ENCODE results near the gene GPR176.

Gene GPR176

DNA sequence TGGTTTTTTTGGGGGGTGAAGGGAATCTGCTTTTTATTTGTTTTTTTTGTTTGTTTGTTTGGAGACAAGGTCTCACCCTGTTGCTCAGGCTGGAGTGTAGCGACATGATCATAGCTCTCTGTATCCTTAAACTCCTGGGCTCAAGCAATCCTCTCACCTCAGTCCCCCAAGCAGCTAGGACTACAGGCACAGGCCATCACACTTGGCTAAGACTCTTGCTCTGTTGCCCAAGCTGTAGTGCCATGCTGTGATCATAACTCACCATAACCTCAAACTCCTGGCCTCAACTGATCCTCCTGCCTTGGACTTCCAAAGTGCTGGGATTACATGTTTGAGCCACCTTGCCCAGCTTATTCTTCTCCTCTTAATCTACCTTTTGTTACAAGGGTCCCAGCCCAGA lies 31.8 kb downstream of the GPR176 start:
- Histone ChIP-seq H3K4me1 (ENCODE audit: control insufficient read depth, insufficient read depth, low read length) (peaks cover 15% of the 10 kb centered on the region), H3K36me3 (ENCODE audit: insufficient read depth, low read length) (no peaks in the 10 kb centered on the region), H3K9ac (ENCODE audit: low read depth, low read length) (peak overlapping the region; percentile 17), H3K9me3 (replicated peaks; ENCODE audit: low read length) (no peaks in the 10 kb centered on the region), H3K27me3 (ENCODE audit: control insufficient read depth, insufficient read depth, low read length) (no peaks in the 10 kb centered on the region), H3K4me3 (ENCODE audit: low read length) (no peak overlapping the region), H3K4me2 (ENCODE audit: low read length) (peak overlapping the region; percentile 15)

DNA sequence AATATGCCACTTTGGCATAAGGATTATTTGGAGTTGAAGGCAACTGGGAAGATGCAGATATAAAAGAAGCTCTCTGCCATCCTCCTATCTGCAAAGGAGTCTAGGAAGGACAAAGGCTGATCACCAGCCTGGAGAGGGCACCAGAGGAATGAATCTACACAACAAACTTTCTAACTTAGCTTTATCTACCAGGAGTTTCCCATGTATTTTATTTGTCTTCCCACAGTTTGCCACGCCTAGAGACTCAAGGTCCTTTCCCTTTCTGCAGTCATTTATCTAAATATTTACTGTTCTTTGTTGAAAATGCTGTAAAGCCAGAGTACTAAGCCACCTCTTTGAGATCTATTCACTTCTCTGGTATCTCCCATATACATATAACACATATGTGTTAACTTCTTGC lies 32.2 kb downstream of the GPR176 start:
- Histone ChIP-seq H3K4me3 (ENCODE audit: low read length) (no peak overlapping the region), H3K9me3 (replicated peaks; ENCODE audit: low read length) (no peaks in the 10 kb centered on the region), H3K36me3 (ENCODE audit: insufficient read depth, low read length) (no peaks in the 10 kb centered on the region), H3K4me1 (ENCODE audit: control insufficient read depth, insufficient read depth, low read length) (peaks cover 15% of the 10 kb centered on the region), H3K9ac (ENCODE audit: low read depth, low read length) (peak overlapping the region; percentile 17), H3K27me3 (ENCODE audit: control insufficient read depth, insufficient read depth, low read length) (no peaks in the 10 kb centered on the region), H3K4me2 (ENCODE audit: low read length) (peak overlapping the region; percentile 15)

DNA sequence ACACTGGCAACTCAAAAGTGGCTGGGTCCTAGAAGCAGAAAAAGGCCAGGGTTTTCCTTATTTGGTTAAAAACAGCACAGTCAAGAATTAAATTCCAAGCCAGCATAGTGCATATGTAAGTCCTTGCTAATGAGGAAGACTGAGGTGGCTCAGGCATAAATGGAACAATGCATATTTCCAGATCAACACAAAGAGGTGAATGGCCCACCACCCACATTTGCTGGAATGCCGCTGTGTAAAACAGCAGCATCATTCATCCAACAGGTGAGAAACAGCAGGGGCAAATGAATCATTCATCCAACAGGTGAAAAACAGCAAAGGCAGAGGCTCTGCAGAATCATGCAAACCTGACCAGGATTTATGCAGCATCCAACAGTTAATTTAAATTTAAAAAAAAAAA lies 32.9 kb downstream of the GPR176 start:
- no peak overlapping the region for H3K4me2 ChIP-seq (ENCODE audit: low read length)
- no peak overlapping the region for H3K9ac ChIP-seq (ENCODE audit: low read depth, low read length)
- no peak overlapping the region for H3K4me3 ChIP-seq (ENCODE audit: low read length)
- H3K4me1 ChIP-seq (ENCODE audit: control insufficient read depth, insufficient read depth, low read length), result peaks cover 15% of the 10 kb centered on the region
- no peaks in the 10 kb centered on the region for H3K27me3 ChIP-seq (ENCODE audit: control insufficient read depth, insufficient read depth, low read length)
- peaks cover 3% of the 10 kb centered on the region for H3K36me3 ChIP-seq (ENCODE audit: insufficient read depth, low read length)
- no peaks in the 10 kb centered on the region for H3K9me3 ChIP-seq (replicated peaks; ENCODE audit: low read length)

DNA sequence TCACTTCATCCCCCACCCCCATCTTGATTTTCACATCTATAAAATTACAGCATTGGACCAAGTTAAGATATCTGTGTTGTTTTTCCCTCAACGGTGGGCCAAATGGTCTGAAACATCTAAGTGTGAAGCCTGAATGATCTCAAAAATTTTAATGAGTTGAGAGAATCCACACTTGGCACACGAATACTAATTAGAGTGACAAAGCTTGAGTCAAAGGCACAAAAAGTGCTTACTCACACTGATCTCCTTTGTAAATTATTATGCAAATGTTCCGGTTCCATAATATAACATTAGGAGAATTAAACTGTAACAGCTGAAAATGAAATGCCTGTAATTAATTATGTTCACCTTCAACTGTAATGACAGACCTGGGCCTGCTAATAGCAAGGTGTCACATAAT lies 33.6 kb downstream of the GPR176 start:
- Histone ChIP-seq H3K27me3 (ENCODE audit: control insufficient read depth, insufficient read depth, low read length) (no peaks in the 10 kb centered on the region), H3K4me2 (ENCODE audit: low read length) (no peak overlapping the region), H3K36me3 (ENCODE audit: insufficient read depth, low read length) (peaks cover 3% of the 10 kb centered on the region), H3K9me3 (replicated peaks; ENCODE audit: low read length) (no peaks in the 10 kb centered on the region), H3K4me1 (ENCODE audit: control insufficient read depth, insufficient read depth, low read length) (peaks cover 23% of the 10 kb centered on the region), H3K9ac (ENCODE audit: low read depth, low read length) (no peak overlapping the region), H3K4me3 (ENCODE audit: low read length) (no peak overlapping the region)

DNA sequence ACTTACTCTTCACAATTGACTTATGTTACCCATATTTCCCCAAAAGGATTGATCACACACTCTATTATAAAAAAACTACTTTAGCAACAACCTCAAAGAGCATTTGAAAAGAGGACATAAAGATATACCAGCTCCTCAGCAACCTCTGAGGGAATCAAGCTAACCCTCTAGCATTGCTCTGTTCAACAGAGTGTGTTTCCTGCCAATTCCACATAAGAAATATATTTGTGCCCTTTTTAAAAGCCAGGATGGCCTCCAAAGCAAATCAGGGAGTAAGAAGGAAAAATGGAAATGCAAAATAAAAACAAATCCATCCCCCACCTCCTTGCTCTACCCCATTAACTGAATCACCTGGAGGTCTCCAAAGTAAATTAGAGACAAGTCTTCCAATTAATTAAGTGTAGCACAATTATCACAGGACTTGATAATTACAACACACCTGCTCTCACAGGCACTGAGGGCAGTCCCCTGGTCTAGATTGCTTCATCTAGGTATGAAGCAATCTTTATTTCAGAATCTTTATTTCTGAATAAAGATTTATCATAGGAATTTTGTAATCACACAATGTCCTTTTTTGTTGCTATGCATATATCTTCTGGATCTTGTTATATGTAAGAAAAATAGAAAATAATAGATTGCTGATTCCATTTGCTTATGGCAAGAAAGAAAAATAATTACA lies 34.8 kb downstream of the GPR176 start:
- H3K9ac ChIP-seq (ENCODE audit: low read depth, low read length), result no peak overlapping the region
- H3K36me3 ChIP-seq (ENCODE audit: insufficient read depth, low read length), result peaks cover 3% of the 10 kb centered on the region
- H3K4me2 ChIP-seq (ENCODE audit: low read length), result no peak overlapping the region
- peaks cover 29% of the 10 kb centered on the region for H3K4me1 ChIP-seq (ENCODE audit: control insufficient read depth, insufficient read depth, low read length)
- no peak overlapping the region for H3K4me3 ChIP-seq (ENCODE audit: low read length)
- H3K27me3 ChIP-seq (ENCODE audit: control insufficient read depth, insufficient read depth, low read length), result no peaks in the 10 kb centered on the region
- no peaks in the 10 kb centered on the region for H3K9me3 ChIP-seq (replicated peaks; ENCODE audit: low read length)

DNA sequence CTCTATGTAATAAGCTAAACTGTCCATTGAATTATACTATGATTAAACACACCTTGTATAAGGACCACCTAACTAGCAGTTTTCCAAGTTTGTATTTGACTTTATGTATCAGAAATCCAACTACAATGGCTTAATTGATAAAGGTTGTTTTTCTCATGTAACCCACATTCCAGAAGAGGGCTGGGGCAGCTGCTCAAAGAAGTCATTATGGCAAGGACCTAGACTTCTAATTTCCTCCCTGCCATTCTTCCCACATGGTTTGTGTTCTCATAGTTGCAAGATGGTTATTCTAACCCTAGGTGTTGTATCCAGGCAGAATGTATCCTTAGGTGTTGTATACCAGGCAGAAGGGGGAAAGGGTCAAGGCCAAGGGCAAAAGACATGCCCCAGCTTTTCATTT lies 35.7 kb downstream of the GPR176 start:
- Histone ChIP-seq H3K4me2 (ENCODE audit: low read length) (no peak overlapping the region), H3K27me3 (ENCODE audit: control insufficient read depth, insufficient read depth, low read length) (no peaks in the 10 kb centered on the region), H3K4me1 (ENCODE audit: control insufficient read depth, insufficient read depth, low read length) (peaks cover 32% of the 10 kb centered on the region), H3K36me3 (ENCODE audit: insufficient read depth, low read length) (peaks cover 3% of the 10 kb centered on the region), H3K9me3 (replicated peaks; ENCODE audit: low read length) (no peaks in the 10 kb centered on the region), H3K4me3 (ENCODE audit: low read length) (no peak overlapping the region), H3K9ac (ENCODE audit: low read depth, low read length) (no peak overlapping the region)

DNA sequence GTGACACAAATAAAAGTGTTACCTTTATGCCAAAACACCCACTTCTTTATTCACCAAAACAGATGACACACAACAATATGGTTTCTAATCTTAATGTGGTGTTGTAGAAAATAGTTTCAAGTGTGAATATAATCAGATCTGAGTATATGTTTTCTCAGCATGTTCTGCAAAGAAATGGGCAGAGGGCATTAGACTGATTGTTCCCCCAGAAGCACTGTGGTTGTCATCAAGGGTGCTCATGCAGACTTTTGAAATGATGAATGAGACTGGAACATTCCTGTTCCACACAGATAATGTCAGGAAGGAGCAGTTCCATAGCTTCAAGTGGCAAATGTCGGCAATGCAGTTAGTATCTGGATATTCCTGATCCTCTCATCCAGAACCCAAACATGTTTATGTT lies 37.5 kb downstream of the GPR176 start:
- H3K4me2 ChIP-seq (ENCODE audit: low read length), result no peak overlapping the region
- H3K4me3 ChIP-seq (ENCODE audit: low read length), result no peak overlapping the region
- no peaks in the 10 kb centered on the region for H3K27me3 ChIP-seq (ENCODE audit: control insufficient read depth, insufficient read depth, low read length)
- peaks cover 34% of the 10 kb centered on the region for H3K4me1 ChIP-seq (ENCODE audit: control insufficient read depth, insufficient read depth, low read length)
- peaks cover 3% of the 10 kb centered on the region for H3K36me3 ChIP-seq (ENCODE audit: insufficient read depth, low read length)
- no peaks in the 10 kb centered on the region for H3K9me3 ChIP-seq (replicated peaks; ENCODE audit: low read length)
- no peak overlapping the region for H3K9ac ChIP-seq (ENCODE audit: low read depth, low read length)

DNA sequence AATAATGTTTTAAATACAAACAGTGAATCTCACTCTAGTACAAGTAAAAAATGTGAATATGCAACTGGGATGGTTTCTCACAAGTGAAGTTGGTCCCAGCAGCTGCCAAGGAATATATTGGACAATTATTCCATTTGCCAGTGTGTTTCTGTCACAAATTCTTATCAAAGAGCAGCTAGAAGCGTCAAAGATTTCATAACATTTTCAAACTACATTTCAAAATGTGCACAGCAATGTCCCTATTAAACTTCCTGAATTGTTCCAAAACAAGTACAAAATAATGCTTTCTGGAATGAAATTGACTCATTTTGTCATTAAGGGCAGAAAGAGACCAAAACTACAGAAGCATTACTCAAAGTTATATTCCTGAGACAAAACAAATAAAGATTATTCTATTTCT lies 38.3 kb downstream of the GPR176 start:
- peaks cover 40% of the 10 kb centered on the region for H3K4me1 ChIP-seq (ENCODE audit: control insufficient read depth, insufficient read depth, low read length)
- H3K36me3 ChIP-seq (ENCODE audit: insufficient read depth, low read length), result peaks cover 3% of the 10 kb centered on the region
- H3K9ac ChIP-seq (ENCODE audit: low read depth, low read length), result no peak overlapping the region
- no peaks in the 10 kb centered on the region for H3K9me3 ChIP-seq (replicated peaks; ENCODE audit: low read length)
- no peak overlapping the region for H3K4me3 ChIP-seq (ENCODE audit: low read length)
- no peak overlapping the region for H3K4me2 ChIP-seq (ENCODE audit: low read length)
- H3K27me3 ChIP-seq (ENCODE audit: control insufficient read depth, insufficient read depth, low read length), result no peaks in the 10 kb centered on the region

DNA sequence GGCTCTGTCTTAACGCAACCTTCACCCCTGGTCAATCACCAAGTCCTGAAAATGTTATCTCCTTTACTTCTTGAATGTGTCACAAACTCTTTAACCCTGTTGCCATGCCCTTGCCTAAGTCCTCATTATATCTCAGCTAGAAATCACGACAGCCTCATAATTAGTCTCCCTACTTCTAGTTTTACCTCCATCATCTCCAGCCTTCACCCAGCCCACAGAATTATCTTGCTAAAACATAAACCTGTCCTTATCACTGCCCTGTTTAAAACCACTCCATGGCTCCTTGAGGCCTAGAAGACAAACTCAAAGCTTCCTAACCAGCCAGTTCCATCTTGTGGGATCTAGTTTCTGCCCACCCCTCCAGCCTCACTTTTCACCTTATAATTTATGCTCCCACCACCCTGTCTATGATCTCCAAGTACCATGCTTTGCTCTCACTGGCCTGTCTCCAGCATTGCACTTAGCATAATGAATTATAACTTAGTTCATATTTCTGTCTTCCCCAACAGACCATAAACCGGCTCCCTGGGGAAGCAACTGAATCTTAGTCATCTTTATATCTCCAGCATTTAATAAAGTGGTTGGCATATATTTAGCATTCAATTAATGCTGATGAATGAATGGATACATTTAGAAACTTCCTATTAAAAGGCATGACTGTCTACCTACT lies 39.2 kb downstream of the GPR176 start:
- Histone ChIP-seq H3K9me3 (replicated peaks; ENCODE audit: low read length) (no peaks in the 10 kb centered on the region), H3K36me3 (ENCODE audit: insufficient read depth, low read length) (peaks cover 3% of the 10 kb centered on the region), H3K4me3 (ENCODE audit: low read length) (no peak overlapping the region), H3K9ac (ENCODE audit: low read depth, low read length) (no peak overlapping the region), H3K27me3 (ENCODE audit: control insufficient read depth, insufficient read depth, low read length) (no peaks in the 10 kb centered on the region), H3K4me1 (ENCODE audit: control insufficient read depth, insufficient read depth, low read length) (peaks cover 40% of the 10 kb centered on the region), H3K4me2 (ENCODE audit: low read length) (no peak overlapping the region)

DNA sequence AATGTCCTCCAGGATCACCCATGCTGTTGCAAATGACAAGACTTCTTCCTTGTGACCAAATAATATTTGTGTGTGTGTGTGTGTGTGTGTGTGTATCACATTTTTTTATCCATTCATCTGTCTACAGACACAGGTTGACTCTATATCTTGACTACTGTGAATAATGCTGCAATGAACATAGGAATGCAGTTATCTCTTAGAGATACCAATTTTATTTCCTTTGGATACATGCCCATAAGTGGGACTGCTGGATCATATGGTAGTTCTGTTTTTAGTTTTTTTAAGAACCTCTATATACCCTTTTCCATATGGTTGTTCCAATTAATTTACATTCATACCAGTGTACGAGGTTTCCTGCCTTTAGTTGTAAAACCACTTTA lies 41.7 kb downstream of the GPR176 start:
- Histone ChIP-seq H3K4me2 (ENCODE audit: low read length) (peak overlapping the region; percentile 72), H3K36me3 (ENCODE audit: insufficient read depth, low read length) (peaks cover 10% of the 10 kb centered on the region), H3K4me3 (ENCODE audit: low read length) (peak overlapping the region; percentile 44), H3K27me3 (ENCODE audit: control insufficient read depth, insufficient read depth, low read length) (no peaks in the 10 kb centered on the region), H3K9me3 (replicated peaks; ENCODE audit: low read length) (no peaks in the 10 kb centered on the region), H3K4me1 (ENCODE audit: control insufficient read depth, insufficient read depth, low read length) (peaks cover 40% of the 10 kb centered on the region), H3K9ac (ENCODE audit: low read depth, low read length) (peak overlapping the region; percentile 63)

DNA sequence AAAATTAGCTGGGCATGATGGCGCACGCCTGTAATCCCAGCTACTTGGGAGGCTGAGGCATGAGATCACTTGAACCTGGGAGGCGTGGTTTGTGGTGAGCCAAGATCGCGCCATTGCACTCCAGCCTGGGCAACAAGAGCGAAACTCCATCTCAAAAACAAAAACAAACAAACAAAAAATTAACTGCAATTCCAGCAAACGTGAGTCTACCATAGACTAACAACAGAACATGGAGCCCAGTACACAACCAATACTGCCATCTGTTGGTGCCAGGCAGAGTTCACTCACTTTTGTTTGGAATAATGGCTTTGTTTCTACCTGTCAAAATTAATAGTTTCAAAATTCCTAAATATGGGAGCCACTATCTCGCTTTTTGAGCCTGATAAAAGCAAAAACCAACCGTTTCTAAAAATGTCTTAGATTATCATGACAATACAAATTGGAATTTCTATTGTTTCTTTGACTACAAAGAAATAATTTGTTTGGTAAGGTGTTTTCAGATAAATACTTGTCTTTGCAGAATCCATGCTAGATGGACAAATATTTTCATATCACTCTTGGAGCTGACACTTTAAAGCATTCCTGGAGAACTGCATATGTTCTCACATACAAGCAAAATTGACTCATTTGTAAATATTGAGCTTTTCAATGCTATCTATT lies 45.0 kb downstream of the GPR176 start:
- no peaks in the 10 kb centered on the region for H3K9me3 ChIP-seq (replicated peaks; ENCODE audit: low read length)
- H3K4me3 ChIP-seq (ENCODE audit: low read length), result no peak overlapping the region
- no peak overlapping the region for H3K4me2 ChIP-seq (ENCODE audit: low read length)
- H3K9ac ChIP-seq (ENCODE audit: low read depth, low read length), result no peak overlapping the region
- peaks cover 34% of the 10 kb centered on the region for H3K4me1 ChIP-seq (ENCODE audit: control insufficient read depth, insufficient read depth, low read length)
- peaks cover 7% of the 10 kb centered on the region for H3K36me3 ChIP-seq (ENCODE audit: insufficient read depth, low read length)
- no peaks in the 10 kb centered on the region for H3K27me3 ChIP-seq (ENCODE audit: control insufficient read depth, insufficient read depth, low read length)
